HCT116 (cell line): ENCODE data around the gene EPHB2. TPM values are rescaled to one million over a fixed set of nuclear protein-coding genes. Genes with fewer than 3 reads are reported as not detected.
A peak's percentile ranks its signal among the peaks of the same experiment; 100 is the strongest.

Source experiments
- ATAC-seq: fragments of 200-7000 bp; cut with Tn5 transposase; 2 replicates; pipeline ENCODE4 v1.9.1; 2020; ENCODE audit warnings: mild to moderate bottlenecking, moderate library complexity
- BruUV-seq: library from RNA; stranded (reverse); fragments of 400-500 nt; replicated peaks from 2 replicates; lab custom pipeline; 2021; lab: Mats Ljungman, UMichigan
- CTCF ChIA-PET: fragments of 300-600 bp; sonication (Branson Sonifier 250); formaldehyde crosslinking; loops from one replicate; lab custom pipeline; 2021; ENCODE audit warnings: antibody characterized with exemption; lab: Charles Lee
- POLR2A ChIA-PET: fragments of 300-600, 350-600 bp; sonication (Branson Sonifier 250); formaldehyde crosslinking; loops from one replicate; lab custom pipeline; 2021; ENCODE audit warnings: antibody characterized with exemption; lab: Charles Lee
- RAD21 ChIA-PET, 2 experiments: fragments of 300-600 bp; sonication (Branson Sonifier 250); formaldehyde crosslinking; loops; one replicate each; lab custom pipeline; 2023; ENCODE audit warnings: low total read pairs in 2 of 2; ENCODE audit not compliant: uncharacterized antibody in 2 of 2, unreplicated experiment in 2 of 2, low non-redundant PET in 1 of 2; lab: Charles Lee
- DNase-seq: peaks from one replicate; pipeline ENCODE4 v3.0.0-alpha.2; 2010; ENCODE audit warnings: low read depth, low spot score
- H2AFZ ChIP-seq: fragments of 200-600 bp; shearing (Covaris generic), sonication (generic); 2 replicates; pipeline ENCODE4 v1.6.1; 2017; ENCODE audit warnings: low read depth, mixed run types, mixed read lengths, antibody characterized with exemption, low read length; ENCODE audit not compliant: poor library complexity, severe bottlenecking
- H3K27ac ChIP-seq: 2 replicates; pipeline ENCODE4 v1.5.1; 2012; ENCODE audit warnings: low read depth, low read length
- H3K27me3 ChIP-seq: fragments of 200-600 bp; sonication (generic); 2 replicates; pipeline ENCODE4 v1.6.1; 2016; ENCODE audit warnings: mixed run types, low read length, mixed read lengths; ENCODE audit not compliant: insufficient read depth
- H3K36me3 ChIP-seq, 2 experiments: fragments of 200-500 bp in 1 of 2; fragments of 200-600 bp in 1 of 2; sonication (Bioruptor generic) in 1 of 2; sonication (generic) in 1 of 2; 2 replicates each; pipeline versions ENCODE4 v1.5.1 to v1.6.1; 2014 to 2016; ENCODE audit warnings: low read length in 2 of 2, inconsistent platforms in 1 of 2, mixed read lengths in 1 of 2, mixed run types in 1 of 2; ENCODE audit not compliant: insufficient read depth in 2 of 2, control insufficient read depth in 1 of 2
- H3K4me1 ChIP-seq, 2 experiments: fragments of 200-600 bp in 1 of 2; sonication (generic) in 1 of 2; 2 replicates each; pipeline versions ENCODE4 v1.5.1 to v1.6.1; 2012 to 2017; ENCODE audit warnings: low read length in 2 of 2, inconsistent platforms in 1 of 2, mild to moderate bottlenecking in 1 of 2, mixed read lengths in 1 of 2, mixed run types in 1 of 2, moderate library complexity in 1 of 2; ENCODE audit not compliant: insufficient read depth in 2 of 2, control insufficient read depth in 1 of 2
- H3K4me2 ChIP-seq: fragments of 200-600 bp; sonication (generic); 2 replicates; pipeline ENCODE4 v1.6.1; 2017; ENCODE audit warnings: mixed run types, low read length, mixed read lengths
- H3K4me3 ChIP-seq, 2 experiments: fragments of 200-600 bp in 1 of 2; sonication (generic) in 1 of 2; replicated peaks in 1 of 2; 2 replicates each; pipeline ENCODE4 v1.5.1; 2011 to 2016; ENCODE audit warnings: low read length in 2 of 2, control low read depth in 1 of 2, low read depth in 1 of 2, mild to moderate bottlenecking in 1 of 2, mixed read lengths in 1 of 2, mixed run types in 1 of 2
- H3K79me2 ChIP-seq: fragments of 200-600 bp; sonication (generic); 2 replicates; pipeline ENCODE4 v1.6.1; 2017; ENCODE audit warnings: mild to moderate bottlenecking, mixed run types, low read length, moderate library complexity, mixed read lengths; ENCODE audit not compliant: insufficient read depth
- H3K9ac ChIP-seq: fragments of 200-600 bp; sonication (generic); 2 replicates; pipeline ENCODE4 v1.6.1; 2016; ENCODE audit warnings: low read length, mixed read lengths
- H3K9me2 ChIP-seq: fragments of 200-600 bp; sonication (generic), shearing (Covaris generic); 2 replicates; pipeline ENCODE4 v1.6.1; 2017; ENCODE audit warnings: mixed run types, mild to moderate bottlenecking, moderate library complexity; ENCODE audit not compliant: insufficient read depth
- H3K9me3 ChIP-seq, 2 experiments: fragments of 200-500 bp in 1 of 2; fragments of 200-600 bp in 1 of 2; sonication (Bioruptor generic) in 1 of 2; sonication (generic) in 1 of 2; 2 replicates each; pipeline ENCODE4 v1.6.1; 2014 to 2017; ENCODE audit warnings: low read length in 2 of 2, mixed read lengths in 2 of 2, inconsistent platforms in 1 of 2, low read depth in 1 of 2, mild to moderate bottlenecking in 1 of 2, mixed run types in 1 of 2, moderate library complexity in 1 of 2; ENCODE audit not compliant: control insufficient read depth in 1 of 2, insufficient read depth in 1 of 2
- H4K20me1 ChIP-seq: fragments of 200-600 bp; sonication (generic), shearing (Covaris generic); 2 replicates; pipeline ENCODE4 v1.6.1; 2017; ENCODE audit warnings: mixed run types, mild to moderate bottlenecking, moderate library complexity; ENCODE audit not compliant: insufficient read depth
- CEBPB ChIP-seq: IDR thresholded peaks from 2 replicates; pipeline ENCODE4 v1.6.1; 2012; ENCODE audit warnings: low read depth
- RAD21 ChIP-seq: IDR thresholded peaks from 2 replicates; pipeline ENCODE4 v1.6.1; 2012; ENCODE audit warnings: low read depth, mild to moderate bottlenecking
- SIN3A ChIP-seq: IDR thresholded peaks from 2 replicates; pipeline ENCODE4 v1.6.1; 2012; ENCODE audit warnings: low read depth
- intact Hi-C: fragments of 100-400 bp; cut with micrococcal nuclease; formaldehyde crosslinking; loops from 2 replicates; pipeline ENCODE4 v1.10.0; 2022
- total RNA-seq: library from RNA; stranded (reverse); gene quantifications from one replicate; pipeline ENCODE4 v1.2.1, GENCODE V29; 2021; ENCODE audit not compliant: unreplicated experiment
- TF ChIP-seq, protein P1 (sequence below), 3 experiments: fragments of 200-600 bp in 1 of 3; sonication (generic) in 1 of 3; IDR thresholded peaks in 2 of 3; conservative IDR thresholded peaks in 1 of 3; 2 replicates each; pipeline ENCODE4 v1.5.1; 2012 to 2017; ENCODE audit warnings: low read depth in 2 of 3, low read length in 2 of 3, antibody characterized with exemption in 1 of 3, borderline replicate concordance in 1 of 3, control low read depth in 1 of 3, mild to moderate bottlenecking in 1 of 3, mixed read lengths in 1 of 3, mixed run types in 1 of 3, moderate library complexity in 1 of 3; ENCODE audit not compliant: insufficient read depth in 1 of 3
- TF ChIP-seq, protein P2 (sequence below): IDR thresholded peaks from 2 replicates; pipeline ENCODE4 v1.6.1; 2012

EPHB2 gene
- total RNA-seq, 1 experiment from 2014 or later = 19.5 TPM

DNA sequence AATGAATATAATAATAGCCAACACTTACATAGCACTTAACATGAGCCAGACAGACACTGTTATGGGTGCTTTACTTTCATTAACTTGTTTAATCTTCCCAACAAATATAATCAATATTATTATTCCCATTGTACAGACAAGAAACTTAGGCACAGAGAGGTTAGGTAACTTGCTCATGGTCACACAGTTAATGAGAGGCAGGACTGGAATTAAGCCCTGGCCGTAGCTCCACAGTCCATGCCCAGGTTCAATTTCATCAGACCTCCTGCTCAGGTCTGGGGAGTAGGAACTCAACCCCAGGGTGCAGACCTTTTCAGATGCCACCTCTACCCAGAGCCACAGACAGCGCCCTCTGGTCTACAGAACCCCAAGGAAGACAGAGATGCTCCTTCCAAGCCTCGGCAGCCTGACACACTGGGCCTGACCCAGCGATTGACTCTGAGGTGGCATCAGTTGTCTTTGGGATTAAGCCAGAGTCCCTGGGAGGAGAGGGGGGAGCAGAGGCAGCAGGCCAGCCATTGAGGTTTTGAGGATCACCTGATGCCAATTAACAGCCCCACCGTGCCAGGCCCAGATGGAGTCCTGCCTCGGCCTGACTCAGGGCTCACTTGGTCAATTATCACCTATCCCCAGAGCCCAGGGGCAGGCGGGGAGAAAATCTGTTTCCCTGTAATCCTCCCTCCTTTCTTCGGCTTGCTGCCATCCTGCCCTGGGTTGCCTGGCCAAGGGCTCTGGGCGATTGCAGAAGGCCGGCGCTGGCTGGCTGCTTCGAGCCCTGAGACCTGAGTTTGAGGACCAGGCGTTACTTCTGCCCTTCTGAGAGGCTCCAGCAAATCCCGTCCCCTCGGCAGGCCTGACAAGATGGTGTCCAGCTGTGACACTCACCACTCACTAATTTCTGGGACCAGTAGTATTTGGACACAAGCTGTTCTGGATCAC is 145.3 kb downstream of the EPHB2 start:
- Histone ChIP-seq H3K4me3 (no peak overlapping the region), H3K27me3 (no peaks in the 10 kb centered on the region), H3K79me2 (no peaks in the 10 kb centered on the region), H3K9me3 (no peaks in the 10 kb centered on the region), H3K36me3 (no peaks in the 10 kb centered on the region), H3K27ac (no peak overlapping the region), H2AFZ (no peak overlapping the region), H3K4me1 (no peaks in the 10 kb centered on the region; a peak in 1 of 4 replicates), H4K20me1 (no peaks in the 10 kb centered on the region), H3K9ac (no peak overlapping the region), H3K9me2 (no peaks in the 10 kb centered on the region), H3K4me2 (no peak overlapping the region)
- RAD21 ChIA-PET = no interaction called here
- CTCF ChIA-PET = no interaction called here
- ATAC-seq (no peak), DNase-seq (no peak)
- POLR2A ChIA-PET = no interaction called here
- TF ChIP-seq, protein P1, sequence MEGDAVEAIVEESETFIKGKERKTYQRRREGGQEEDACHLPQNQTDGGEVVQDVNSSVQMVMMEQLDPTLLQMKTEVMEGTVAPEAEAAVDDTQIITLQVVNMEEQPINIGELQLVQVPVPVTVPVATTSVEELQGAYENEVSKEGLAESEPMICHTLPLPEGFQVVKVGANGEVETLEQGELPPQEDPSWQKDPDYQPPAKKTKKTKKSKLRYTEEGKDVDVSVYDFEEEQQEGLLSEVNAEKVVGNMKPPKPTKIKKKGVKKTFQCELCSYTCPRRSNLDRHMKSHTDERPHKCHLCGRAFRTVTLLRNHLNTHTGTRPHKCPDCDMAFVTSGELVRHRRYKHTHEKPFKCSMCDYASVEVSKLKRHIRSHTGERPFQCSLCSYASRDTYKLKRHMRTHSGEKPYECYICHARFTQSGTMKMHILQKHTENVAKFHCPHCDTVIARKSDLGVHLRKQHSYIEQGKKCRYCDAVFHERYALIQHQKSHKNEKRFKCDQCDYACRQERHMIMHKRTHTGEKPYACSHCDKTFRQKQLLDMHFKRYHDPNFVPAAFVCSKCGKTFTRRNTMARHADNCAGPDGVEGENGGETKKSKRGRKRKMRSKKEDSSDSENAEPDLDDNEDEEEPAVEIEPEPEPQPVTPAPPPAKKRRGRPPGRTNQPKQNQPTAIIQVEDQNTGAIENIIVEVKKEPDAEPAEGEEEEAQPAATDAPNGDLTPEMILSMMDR (IDR thresholded peaks at IDR 0.05 in 2 of 3, conservative IDR thresholded peaks at IDR 0.05 in 1 of 3; ENCODE audit: borderline replicate concordance in 1 of 3, insufficient read depth in 1 of 3, low read depth in 2 of 3, low read length in 2 of 3) = 0 out of 6 replicates have a peak, but pooled peaks of 1 of the 3 experiments have one; percentile 3
- no peak for TF ChIP-seq RAD21
- no TSS peak for BruUV-seq
- intact Hi-C loops = no loop called here

DNA sequence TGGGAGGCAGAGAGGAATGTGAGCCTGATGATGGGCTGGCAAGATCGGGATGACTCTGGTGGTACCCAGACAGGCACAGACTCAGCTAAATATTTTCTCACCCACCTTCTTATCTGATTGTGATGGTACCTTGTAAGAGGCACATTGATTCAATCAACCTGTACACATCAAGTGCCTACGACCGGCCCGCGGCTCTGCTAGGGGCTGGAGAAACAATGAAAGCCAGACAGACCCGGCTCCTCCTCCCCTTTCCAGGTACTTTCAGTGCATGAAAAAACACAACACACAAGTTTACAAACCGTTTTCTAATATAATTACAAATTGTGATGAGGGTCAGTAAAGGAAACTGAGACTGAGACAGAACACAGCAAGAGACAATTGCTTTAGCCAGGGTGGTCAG is 147.0 kb downstream of the EPHB2 start:
- DNase-seq (no peak), ATAC-seq (no peak)
- no peak overlapping the region for H2AFZ ChIP-seq
- intact Hi-C loops = no loop called here
- H3K4me3 ChIP-seq = no peak overlapping the region
- BruUV-seq = no TSS peak
- no peaks in the 10 kb centered on the region for H3K36me3 ChIP-seq
- H3K79me2 ChIP-seq = no peaks in the 10 kb centered on the region
- no peaks in the 10 kb centered on the region for H3K27me3 ChIP-seq
- no peak overlapping the region for H3K9ac ChIP-seq
- no peaks in the 10 kb centered on the region for H3K9me3 ChIP-seq
- H3K27ac ChIP-seq = no peak overlapping the region
- CTCF ChIA-PET = no interaction called here
- no peaks in the 10 kb centered on the region for H4K20me1 ChIP-seq
- TF ChIP-seq, protein P2, sequence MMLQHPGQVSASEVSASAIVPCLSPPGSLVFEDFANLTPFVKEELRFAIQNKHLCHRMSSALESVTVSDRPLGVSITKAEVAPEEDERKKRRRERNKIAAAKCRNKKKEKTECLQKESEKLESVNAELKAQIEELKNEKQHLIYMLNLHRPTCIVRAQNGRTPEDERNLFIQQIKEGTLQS = no peak
- TF ChIP-seq CEBPB = no peak
- TF ChIP-seq SIN3A = no peak
- no peak for TF ChIP-seq RAD21
- no peak overlapping the region for H3K4me2 ChIP-seq
- H3K4me1 ChIP-seq = peaks cover 6 to 7% of the 10 kb centered on the region in 2 experiments; a peak in 3 of 4 replicates
- RAD21 ChIA-PET = no interaction called here
- POLR2A ChIA-PET = no interaction called here
- H3K9me2 ChIP-seq = no peaks in the 10 kb centered on the region
